HG03571 (cell line): ENCODE data around the gene MINDY1.

ENCODE experiments used
- ATAC-seq: cut with Tn5 transposase; IDR thresholded peaks from one replicate; pipeline ENCODE4 v1.9.1; 2021; ENCODE audit not compliant: unreplicated experiment

The MINDY1 gene

DNA sequence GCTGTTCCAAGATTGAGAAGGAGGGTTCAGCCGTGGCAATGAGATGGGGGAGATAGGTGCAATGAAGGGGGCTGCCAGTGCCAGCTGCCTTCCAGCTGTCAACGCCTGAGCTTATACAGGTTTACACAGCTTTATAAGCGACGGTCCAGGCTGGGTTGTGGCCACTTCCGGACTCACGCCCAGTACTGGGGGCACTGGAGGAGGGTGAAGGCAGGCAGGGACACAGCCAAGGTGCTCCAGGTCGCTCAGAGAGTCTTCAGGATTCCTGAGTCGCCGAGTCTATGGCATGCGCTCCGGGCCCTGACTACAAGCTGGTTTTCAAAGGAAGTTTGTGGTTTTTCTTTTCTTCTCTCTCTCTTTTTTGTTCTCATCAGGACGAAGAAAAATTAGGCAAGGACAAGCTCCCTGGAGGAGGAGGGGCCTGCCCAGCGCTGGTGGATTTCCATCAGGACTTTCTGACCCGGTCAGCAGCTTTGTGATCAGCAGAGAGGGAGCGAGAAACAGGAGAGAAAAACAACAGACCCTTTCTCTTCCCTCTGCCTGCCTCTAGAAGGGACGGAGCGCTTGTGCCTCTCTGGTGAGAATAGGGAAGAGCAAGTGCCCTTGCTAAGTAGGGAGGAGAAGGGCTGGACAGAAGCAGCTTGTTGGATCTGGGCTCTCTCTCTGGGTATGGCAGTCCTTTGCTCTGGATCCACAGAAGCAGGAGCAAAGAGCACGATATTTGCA lies at the start of gene MINDY1:
Gene MINDY1 (minus strand): TSS at position 576 of the 726 bp plus-strand sequence. CDS start 4,285 bp downstream, outside the sequence.
- ATAC-seq = no peak

DNA sequence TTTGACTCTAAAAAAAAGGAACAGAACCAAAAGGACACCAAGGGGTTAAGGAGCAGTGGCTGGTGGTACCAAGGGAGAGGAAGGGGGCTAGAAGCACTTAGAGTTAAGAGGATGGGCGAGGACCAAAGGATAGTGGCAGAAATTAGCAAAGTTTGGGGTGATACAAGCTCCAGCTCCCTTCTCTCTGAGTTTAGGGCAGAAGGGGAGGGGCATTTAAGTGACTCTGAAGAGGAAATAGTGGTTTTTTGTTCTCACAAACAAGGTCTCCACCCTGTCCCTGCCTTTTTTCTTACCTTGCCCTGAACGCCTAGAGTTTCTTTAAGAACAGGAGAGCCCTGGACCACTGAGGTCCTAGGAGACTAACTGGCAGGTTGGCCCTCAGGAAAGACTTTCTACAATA lies 49.4 kb upstream of the MINDY1 start:
- ATAC-seq = no peak

GRCh38 chr1:151055581-151055980 lies 48.9 kb upstream of the MINDY1 start:
- no peak for ATAC-seq

- no peak for ATAC-seq
Measured at GRCh38 chr1:151054971-151055547, 48.4 kb upstream of the MINDY1 start.

DNA sequence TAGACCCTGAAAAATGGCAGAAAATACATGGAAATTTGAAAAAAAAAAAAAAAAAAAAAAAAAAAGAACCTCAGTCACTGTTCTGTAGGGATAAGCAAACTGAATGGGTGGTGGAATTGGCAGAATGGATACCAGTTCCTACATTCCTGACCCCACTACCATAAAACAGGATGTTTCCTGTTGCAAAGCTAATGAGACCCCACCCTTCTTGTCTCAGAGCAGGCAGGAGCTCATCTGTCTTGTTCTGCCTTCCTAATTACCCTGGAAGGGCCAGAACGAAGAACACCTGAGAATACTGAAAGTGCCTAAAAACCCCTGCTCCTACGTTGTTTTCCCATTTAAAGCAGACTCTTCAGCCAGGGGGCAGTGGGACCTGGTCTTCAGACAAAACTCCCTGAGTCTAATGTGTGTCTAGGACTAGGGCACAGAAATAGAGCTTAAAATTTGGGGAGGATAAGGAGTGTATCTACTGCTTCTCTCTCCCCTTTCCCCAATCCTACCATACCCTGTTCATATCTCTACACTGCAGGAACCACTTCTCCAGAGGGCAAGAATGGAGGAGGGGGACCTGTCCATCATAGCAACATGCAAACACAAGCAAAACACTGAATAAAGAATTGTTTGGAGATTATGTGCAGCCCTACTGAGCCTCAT lies 44.8 kb upstream of the MINDY1 start:
- no peak for ATAC-seq

DNA sequence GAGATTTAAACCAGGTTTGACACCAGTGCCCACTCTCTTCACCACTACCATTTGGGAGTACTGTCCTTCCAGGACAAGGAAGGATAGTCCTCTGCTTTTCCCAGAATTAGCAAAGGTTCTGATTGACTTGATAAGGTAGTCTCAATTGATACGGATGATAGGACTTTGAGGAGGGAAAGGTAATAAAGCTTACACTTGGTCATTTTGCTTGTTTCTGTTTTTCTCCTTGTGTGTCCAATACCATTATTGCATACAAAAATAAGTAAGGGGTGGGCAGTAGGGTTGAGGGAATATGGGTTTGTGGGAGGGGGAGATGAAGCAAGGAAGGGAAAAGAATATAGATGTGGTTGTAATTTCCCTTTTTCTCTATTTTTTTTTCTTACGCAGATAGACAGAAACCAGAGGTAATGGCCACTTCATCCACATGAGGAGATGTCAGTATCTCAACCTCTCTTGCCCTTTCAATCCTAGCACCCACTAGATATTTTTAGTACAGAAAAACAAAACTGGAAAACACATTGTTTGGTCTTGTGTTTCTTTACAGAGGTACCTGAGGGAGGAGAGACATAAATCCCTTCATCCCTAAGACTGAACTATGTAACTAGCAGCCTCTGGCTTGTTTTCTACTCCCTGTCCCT lies 43.5 kb upstream of the MINDY1 start:
- no peak for ATAC-seq

- no peak for ATAC-seq
Measured at GRCh38 chr1:151049458-151049857, 42.8 kb upstream of the MINDY1 start.

GRCh38 chr1:151048645-151049032 lies 41.9 kb upstream of the MINDY1 start:
- ATAC-seq = no peak

DNA sequence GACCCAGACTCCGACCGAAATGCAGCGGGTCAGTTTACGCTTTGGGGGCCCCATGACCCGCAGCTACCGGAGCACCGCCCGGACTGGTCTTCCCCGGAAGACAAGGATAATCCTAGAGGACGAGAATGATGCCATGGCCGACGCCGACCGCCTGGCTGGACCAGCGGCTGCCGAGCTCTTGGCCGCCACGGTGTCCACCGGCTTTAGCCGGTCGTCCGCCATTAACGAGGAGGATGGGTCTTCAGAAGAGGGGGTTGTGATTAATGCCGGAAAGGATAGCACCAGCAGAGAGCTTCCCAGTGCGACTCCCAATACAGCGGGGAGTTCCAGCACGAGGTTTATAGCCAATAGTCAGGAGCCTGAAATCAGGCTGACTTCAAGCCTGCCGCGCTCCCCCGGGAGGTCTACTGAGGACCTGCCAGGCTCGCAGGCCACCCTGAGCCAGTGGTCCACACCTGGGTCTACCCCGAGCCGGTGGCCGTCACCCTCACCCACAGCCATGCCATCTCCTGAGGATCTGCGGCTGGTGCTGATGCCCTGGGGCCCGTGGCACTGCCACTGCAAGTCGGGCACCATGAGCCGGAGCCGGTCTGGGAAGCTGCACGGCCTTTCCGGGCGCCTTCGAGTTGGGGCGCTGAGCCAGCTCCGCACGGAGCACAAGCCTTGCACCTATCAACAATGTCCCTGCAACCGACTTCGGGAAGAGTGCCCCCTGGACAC lies 41.4 kb upstream of the MINDY1 start:
- ATAC-seq = peak; percentile 58

GRCh38 chr1:151047591-151047924 lies 40.9 kb upstream of the MINDY1 start, which contains the start of gene C1orf56:
TSS of gene C1orf56 (plus strand) at chr1:151047751. CDS start at chr1:151047848, 97 bp downstream.
- peak; percentile 32 for ATAC-seq

- ATAC-seq = no peak
Measured at GRCh38 chr1:151043163-151043562, 36.5 kb upstream of the MINDY1 start.

DNA sequence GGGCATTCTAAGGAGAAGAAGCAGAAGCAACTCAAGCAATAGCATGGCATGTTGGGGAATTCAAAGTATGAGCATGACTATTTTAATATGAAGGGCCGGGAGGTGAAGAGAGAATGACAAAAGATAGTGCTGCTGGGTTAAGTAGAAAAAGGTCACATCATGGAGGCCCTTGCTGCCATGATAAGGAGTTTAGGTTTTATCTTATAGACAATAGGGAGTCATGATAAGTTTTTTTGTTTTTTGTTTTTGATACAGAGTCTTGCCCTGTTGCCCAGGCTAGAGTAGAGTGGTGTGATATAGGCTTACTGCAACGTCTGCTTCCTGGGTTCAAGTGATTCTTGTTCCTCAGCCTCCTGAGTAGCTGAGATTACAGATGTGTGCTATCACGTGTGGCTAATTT lies 32.8 kb upstream of the MINDY1 start:
- ATAC-seq = no peak

GRCh38 chr1:151037032-151037431 lies 30.3 kb upstream of the MINDY1 start:
- ATAC-seq = no peak

- ATAC-seq = no peak
Measured at GRCh38 chr1:151036356-151036755, 29.7 kb upstream of the MINDY1 start, which contains the start of gene BNIPL. TSS of gene BNIPL (plus strand) at chr1:151036586. CDS start at chr1:151036726, 140 bp downstream.

DNA sequence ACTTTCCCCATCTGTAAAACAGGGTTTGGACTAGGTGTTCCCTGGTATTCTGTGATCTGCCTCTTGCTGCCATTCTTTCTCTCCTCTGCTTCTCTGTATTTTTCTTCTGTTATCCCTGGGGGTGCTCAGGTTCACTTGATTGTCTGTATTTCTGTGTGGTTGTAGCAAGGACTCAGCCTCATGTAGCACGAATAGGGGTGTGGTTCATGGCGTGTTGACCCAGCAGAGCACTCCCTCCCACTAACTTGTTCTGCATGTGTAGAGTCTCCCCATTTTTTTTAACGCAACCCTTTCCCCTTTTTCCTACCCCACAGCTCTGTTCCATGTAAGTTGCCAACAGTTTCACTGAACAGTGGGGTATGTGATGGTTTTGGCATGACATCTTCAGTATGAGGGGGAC lies 28.5 kb upstream of the MINDY1 start:
- no peak for ATAC-seq

GRCh38 chr1:151032164-151032563 lies 25.5 kb upstream of the MINDY1 start:
- ATAC-seq = no peak

DNA sequence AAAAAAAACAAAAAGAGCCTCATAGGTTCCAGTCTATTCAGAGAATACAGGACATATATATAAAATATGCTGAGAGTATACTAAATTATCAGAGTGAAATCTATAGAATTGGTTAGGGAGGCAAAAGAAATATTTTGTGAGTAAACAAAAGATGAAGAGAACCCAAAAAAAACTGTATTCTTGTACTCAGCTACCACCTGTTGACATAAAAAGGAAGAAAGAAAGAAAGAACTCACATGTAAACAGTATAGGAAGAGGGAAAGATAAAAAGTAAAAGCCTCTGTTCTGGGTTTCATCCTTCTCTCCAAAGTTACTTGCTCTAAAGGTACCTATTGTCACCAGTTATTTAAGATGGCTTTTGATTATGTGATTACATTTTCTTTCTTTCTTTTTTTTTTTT lies 19.8 kb upstream of the MINDY1 start:
- no peak for ATAC-seq

DNA sequence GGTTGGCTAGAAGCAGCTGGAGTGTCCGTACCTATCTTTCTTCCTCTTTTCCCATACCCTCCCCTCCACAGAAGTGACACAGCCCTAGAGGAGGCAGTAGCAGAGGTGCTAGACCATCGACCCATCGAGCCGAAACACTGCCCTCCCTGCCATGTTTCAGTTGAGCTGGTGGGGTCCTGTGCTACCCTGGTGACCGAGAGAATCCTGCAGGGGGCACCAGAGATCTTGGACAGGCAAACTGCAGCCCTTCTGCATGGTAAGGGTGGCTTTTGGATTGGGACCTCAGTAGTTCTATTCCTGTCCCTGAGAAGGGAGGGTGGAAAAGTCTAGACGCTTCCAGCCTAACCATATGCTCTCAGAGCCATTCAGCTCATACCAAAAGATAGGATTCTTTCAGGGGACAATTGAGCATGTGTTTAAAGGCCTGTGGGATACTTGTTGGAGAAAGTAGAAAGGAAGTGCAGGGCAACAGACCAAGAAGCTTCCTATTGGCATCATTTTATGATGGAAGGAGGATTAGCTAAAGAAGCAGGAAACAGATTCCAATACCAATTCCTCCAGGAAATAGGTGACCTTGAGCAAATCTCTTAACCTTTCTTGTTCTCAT lies 17.9 kb upstream of the MINDY1 start:
- no peak for ATAC-seq

GRCh38 chr1:151013518-151013917 lies 6.8 kb upstream of the MINDY1 start:
- no peak for ATAC-seq

DNA sequence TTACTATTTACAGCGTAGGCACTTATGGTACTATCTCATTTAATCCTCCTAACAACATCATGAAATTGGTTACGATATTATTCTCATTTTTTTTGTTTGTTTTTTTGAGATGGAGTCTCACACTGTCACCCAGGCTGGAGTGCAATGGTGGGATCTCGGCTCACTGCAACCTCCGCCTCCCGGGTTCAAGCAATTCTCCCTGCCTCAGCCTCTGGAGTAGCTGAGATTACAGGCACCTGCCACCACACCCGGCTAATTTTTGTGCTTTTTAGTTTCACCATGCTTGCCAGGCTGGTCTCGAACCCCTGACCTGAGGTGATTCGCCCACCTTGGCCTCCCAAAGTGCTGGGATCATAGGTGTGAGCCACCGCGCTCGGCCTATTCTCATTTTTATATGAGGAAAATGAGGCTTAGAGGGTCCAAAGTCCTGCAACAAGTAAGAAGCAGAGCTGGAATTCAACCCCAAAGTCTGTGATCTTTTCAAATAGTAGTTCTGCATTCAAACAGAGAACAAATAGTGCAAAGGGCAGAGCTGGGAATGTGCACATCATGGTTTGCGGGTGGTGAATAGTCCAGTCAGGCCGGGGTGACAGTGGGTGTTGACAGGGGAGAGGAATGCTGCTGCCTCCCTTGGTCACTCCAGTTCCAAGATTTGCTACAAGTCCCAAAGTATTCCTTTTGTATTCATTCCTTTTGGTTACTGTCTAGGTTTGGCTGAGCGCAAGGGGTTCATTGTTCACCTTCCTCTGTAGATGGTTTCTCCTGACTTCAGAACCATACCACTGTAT lies 6.2 kb upstream of the MINDY1 start:
- ATAC-seq = no peak
